GM15510 (cell line): ENCODE data around the gene KIF5C.

Source experiments
- POLR2A ChIP-seq: IDR thresholded peaks from 3 replicates; pipeline ENCODE4 v1.6.1; 2011; ENCODE audit warnings: borderline replicate concordance; ENCODE audit not compliant: insufficient read length; ENCODE audit errors: extremely low read depth

KIF5C gene

GRCh38 chr2:148874868-148875341 lies at the start of gene KIF5C:
KIF5C (plus strand) TSS chr2:148875227; CDS start chr2:148875618, 391 bp downstream.
- TF ChIP-seq POLR2A, result no peak

- TF ChIP-seq POLR2A, result no peak
These were observed 48.2 kb upstream of the KIF5C start for GRCh38 chr2:148826791-148827190.

- TF ChIP-seq POLR2A, result no peak
These were observed 46.1 kb upstream of the KIF5C start for GRCh38 chr2:148828941-148829340.

- TF ChIP-seq POLR2A, result no peak
These were observed 45.4 kb upstream of the KIF5C start for GRCh38 chr2:148829618-148830017.

GRCh38 chr2:148832637-148833036 lies 42.4 kb upstream of the KIF5C start:
- no peak for TF ChIP-seq POLR2A

- TF ChIP-seq POLR2A, result no peak
These were observed 33.0 kb upstream of the KIF5C start for GRCh38 chr2:148842050-148842449.

GRCh38 chr2:148848146-148848545 lies 26.9 kb upstream of the KIF5C start:
- TF ChIP-seq POLR2A, result no peak

GRCh38 chr2:148853458-148853857 lies 21.6 kb upstream of the KIF5C start:
- no peak for TF ChIP-seq POLR2A

GRCh38 chr2:148860037-148860436 lies 15.0 kb upstream of the KIF5C start:
- TF ChIP-seq POLR2A, result no peak

- no peak for TF ChIP-seq POLR2A
These were observed 13.7 kb upstream of the KIF5C start for GRCh38 chr2:148861367-148861766.

GRCh38 chr2:148865512-148865911 lies 9.5 kb upstream of the KIF5C start:
- no peak for TF ChIP-seq POLR2A

GRCh38 chr2:148866091-148866490 lies 8.9 kb upstream of the KIF5C start:
- no peak for TF ChIP-seq POLR2A

GRCh38 chr2:148867079-148867769 lies 7.8 kb upstream of the KIF5C start:
- TF ChIP-seq POLR2A, result no peak

- TF ChIP-seq POLR2A, result no peak
These were observed 492 bp downstream of the KIF5C start for GRCh38 chr2:148875387-148876051.

GRCh38 chr2:148876202-148876594 lies 1.2 kb downstream of the KIF5C start:
- no peak for TF ChIP-seq POLR2A
